ENCODE results near the gene NXF2B.

The NXF2B gene

DNA sequence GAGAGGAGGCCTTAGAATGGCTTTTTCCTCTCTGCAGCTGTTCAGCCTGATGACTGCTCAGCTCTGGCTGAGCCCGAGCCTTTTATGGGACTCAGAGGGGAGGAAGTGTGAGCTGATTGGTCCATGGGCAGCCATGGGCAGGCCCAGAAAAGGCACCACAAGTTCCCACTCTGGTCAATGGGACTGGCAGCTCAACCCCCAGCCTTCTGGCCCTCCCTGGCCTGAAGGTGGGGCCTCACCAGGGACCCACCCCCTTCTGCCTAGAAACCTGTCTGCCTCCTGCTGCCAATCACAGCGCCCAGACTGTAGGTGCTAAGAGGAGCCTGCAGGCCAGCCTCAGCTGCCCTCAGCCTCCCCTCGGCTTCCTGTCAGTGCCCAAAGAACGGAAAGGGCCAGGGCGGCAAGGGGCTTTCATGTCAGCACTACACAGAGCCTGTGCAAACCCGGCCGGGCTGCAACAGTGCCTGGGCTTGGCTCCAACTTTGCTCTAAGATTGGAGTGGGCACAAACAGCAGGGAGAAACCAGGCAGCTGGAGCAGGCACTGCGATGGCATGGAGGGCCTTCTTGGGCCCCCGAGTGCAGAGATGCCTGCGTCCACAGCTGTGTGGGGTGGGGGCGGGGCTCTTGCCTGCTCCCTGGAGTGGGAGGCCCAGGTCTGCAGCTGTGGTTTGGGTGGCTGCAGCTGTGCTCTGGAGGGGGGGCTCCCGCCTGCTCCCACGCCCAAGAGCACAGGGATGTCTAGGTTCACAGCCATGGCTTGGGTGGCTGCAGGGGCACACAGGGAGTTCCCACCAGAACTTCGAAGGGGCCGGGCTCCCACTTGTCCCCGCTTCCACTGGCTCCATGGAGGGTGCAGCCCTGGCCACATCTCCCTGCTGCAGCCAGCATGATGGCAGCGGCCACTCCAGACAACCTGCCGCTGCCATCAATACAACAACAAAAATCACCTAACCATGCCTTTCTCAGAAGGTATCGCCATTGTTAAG lies 100.2 kb downstream of the NXF2B start:
- ChIA-PET CTCF (no interaction called here), POLR2A (no interaction called here)
- TF ChIP-seq PKNOX1 (IDR thresholded peaks at IDR 0.05) (no peak), SUZ12 (IDR thresholded peaks at IDR 0.05) (no peak), HDGF (IDR thresholded peaks at IDR 0.05; ENCODE audit: borderline replicate concordance) (no peak)
- no peak for DNase-seq (ENCODE audit: extremely low spot score)

DNA sequence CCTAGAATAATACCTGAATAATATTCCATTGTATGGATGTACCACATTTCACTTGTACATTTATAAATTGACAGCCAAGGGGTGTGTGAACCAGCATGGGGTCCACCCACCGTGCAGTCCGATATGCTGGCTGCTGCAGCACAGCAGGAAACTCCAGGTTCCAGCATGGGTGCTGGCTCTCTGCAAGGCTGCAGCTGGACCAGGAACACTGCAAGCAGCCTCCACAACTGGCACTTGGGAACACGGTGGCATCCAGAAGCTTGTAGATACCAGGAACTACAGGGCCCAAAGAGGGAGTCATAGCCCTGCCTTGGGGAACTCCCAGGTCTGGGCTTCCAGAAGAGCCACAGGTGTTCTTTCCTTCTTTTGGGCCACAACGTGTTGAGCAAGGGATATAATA lies 101.6 kb downstream of the NXF2B start:
- DNase-seq (ENCODE audit: extremely low spot score): no peak
- TF ChIP-seq ARNT (IDR thresholded peaks at IDR 0.05) (no peak), CTBP1 (IDR thresholded peaks at IDR 0.05; ENCODE audit: borderline replicate concordance) (no peak), FOXK2 (IDR thresholded peaks at IDR 0.05) (no peak), FOXA1 (IDR thresholded peaks at IDR 0.05) (no peak), ZNF384 (IDR thresholded peaks at IDR 0.05) (no peak), FOXM1 (IDR thresholded peaks at IDR 0.05; ENCODE audit: borderline replicate concordance) (no peak), SUZ12 (IDR thresholded peaks at IDR 0.05) (no peak), PKNOX1 (IDR thresholded peaks at IDR 0.05) (no peak), BHLHE40 (IDR thresholded peaks at IDR 0.05; ENCODE audit: borderline replicate concordance) (no peak), NFRKB (IDR thresholded peaks at IDR 0.05) (no peak), TARDBP (IDR thresholded peaks at IDR 0.05) (no peak), L3MBTL2 (conservative IDR thresholded peaks at IDR 0.05) (no peak)
- ChIA-PET CTCF (no interaction called here), POLR2A (no interaction called here)
